ENCODE results near the gene C1QA.

DNA sequence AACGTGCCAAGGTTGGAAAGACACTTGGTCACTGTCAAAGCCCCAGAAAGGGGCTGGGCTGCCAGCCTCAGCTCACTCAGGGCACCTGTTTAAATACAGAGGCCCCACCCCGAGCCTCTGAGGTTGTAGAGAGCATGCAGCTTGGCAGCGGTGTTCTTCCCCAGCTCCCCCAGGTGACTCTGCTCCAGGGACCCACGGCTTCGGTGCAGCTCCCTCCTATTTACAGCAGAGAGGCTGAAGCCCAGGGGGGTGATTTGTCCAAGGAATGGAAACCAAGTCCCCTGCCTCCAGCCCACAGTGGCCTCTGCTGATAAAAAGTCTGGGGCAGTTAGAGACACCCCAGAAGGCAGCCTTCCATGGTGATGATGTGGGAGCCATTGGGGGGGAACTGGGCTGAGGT lies 9.1 kb upstream of the C1QA start:
- TF ChIP-seq TCF4 (CRISPR knock-in tag; IDR thresholded peaks at IDR 0.05; ENCODE audit: borderline replicate concordance) (no peak), PPARA (CRISPR knock-in tag; IDR thresholded peaks at IDR 0.05; ENCODE audit: borderline replicate concordance) (no peak), ISL1 (CRISPR knock-in tag; IDR thresholded peaks at IDR 0.05) (no peak), ZNF565 (CRISPR knock-in tag; conservative IDR thresholded peaks at IDR 0.05; ENCODE audit: low read depth) (no peak), ZFP30 (CRISPR knock-in tag; IDR thresholded peaks at IDR 0.05) (no peak), ESRRG (CRISPR knock-in tag; IDR thresholded peaks at IDR 0.05) (no peak)
- TF ChIP-seq, protein P1, sequence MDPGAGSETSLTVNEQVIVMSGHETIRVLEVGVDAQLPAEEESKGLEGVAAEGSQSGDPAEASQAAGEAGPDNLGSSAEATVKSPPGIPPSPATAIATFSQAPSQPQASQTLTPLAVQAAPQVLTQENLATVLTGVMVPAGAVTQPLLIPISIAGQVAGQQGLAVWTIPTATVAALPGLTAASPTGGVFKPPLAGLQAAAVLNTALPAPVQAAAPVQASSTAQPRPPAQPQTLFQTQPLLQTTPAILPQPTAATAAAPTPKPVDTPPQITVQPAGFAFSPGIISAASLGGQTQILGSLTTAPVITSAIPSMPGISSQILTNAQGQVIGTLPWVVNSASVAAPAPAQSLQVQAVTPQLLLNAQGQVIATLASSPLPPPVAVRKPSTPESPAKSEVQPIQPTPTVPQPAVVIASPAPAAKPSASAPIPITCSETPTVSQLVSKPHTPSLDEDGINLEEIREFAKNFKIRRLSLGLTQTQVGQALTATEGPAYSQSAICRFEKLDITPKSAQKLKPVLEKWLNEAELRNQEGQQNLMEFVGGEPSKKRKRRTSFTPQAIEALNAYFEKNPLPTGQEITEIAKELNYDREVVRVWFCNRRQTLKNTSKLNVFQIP (CRISPR knock-in tag; IDR thresholded peaks at IDR 0.05; ENCODE audit: borderline replicate concordance, low read depth): no peak
